GM21717 (cell line): Measurements from ENCODE around the gene PLEK.

Source experiments
- ATAC-seq: cut with Tn5 transposase; IDR thresholded peaks from one replicate; pipeline ENCODE4 v1.9.1; 2021; ENCODE audit warnings: mild to moderate bottlenecking, moderate library complexity; ENCODE audit not compliant: unreplicated experiment

Gene PLEK

DNA sequence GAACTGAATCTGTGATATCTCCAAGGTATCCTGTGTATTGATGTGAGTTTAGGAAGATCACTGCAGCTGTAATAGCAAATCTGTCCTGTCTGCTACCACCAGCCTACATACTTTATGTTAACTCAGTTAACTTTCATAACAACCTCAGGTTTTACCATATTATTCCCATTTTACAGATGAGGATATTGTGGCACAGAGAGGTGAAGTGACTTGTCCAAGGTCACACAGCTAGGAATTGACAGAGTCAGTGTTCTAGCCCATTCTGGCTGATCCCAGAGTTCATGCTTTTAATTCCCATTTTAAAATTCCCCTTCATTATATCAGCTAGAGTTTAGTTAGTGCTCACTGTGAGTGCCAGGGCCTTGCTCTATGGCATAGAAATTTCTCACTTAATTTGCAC, 49.4 kb downstream of the PLEK start:
- ATAC-seq: no peak

DNA sequence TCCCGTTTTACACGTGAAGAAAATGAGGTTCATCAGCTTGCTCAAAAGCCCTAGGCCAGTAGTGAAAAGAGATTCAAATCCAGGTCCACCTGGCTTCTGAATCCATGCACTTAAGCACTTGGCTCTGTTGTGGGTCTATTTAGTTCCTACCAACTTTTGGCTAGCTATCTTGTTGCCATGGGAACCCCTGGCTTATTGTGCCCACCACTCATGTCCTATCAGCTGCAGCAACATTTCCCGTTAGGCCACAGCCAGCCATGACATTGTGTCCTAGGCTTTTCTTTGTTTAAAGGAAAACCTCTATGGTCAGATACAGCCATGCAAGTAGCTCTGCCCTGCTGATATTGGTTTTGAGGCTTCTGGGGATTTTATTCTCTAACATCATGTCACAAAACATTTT, 49.8 kb downstream of the PLEK start:
- ATAC-seq: no peak

DNA sequence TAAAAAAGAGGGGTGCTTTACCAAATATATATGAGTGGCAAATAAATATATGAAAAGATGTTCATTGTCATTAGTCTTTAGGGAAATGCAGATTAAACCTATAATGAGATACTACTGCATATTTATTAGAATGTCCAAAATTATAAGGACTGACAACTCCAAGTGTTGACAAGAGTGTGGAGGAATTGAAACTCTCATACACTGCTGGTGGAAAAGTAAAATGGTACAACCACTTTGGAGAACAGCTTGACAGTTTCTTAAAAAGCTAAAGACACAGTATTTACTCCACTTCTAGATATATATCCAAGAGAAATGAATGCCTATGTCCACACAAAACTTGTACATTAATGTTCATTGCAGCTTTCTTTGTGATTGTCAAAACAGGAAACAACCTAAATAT, 50.4 kb downstream of the PLEK start:
- no peak for ATAC-seq

DNA sequence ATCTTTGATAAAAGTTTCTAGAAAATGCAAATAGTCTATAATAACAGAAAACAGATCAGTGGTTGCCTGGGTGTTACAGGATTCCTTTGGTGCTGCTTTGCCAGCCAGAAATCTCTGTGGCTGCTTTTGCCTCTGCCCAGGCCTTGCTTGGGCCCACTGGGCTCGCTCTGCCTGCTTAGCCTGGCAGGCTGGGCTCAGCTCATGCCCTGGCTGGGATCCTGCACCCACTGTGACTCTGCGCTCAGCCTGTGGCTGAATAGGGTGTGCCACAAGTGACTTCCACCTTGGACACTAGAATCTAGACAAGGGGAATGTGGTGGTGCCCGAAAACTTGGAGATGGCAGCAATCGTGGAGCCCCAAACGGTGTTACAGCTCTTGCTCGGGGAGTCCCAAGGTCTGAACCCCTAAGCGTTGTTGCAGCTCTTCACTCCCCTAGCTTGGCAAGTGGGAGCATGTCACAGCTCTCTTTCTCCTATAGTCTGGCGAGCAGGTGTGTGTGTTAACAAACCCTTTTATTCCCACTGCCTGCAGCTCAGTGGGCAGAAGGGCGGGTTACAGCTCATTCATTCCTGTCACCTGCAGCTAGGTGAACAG, 51.1 kb downstream of the PLEK start:
- no peak for ATAC-seq

DNA sequence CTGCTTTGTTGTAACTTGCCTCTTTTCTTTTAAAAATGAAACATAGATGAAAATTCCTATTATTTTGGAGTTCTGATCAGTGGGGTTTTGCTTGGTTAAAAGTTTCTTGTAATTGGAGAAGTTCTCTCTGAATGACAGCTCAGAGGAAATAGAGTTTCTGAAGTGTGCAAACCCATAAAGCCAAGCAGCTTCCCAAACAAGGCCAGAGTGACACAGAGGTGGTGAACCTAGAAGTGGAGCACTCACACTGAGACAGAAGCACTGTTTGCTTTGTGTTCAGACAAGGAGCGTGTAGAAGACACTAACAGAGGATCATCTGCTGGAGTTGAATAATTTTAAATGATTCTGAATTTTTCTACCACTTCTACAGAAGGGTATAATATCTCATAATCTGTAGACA, 52.8 kb downstream of the PLEK start:
- ATAC-seq: no peak

DNA sequence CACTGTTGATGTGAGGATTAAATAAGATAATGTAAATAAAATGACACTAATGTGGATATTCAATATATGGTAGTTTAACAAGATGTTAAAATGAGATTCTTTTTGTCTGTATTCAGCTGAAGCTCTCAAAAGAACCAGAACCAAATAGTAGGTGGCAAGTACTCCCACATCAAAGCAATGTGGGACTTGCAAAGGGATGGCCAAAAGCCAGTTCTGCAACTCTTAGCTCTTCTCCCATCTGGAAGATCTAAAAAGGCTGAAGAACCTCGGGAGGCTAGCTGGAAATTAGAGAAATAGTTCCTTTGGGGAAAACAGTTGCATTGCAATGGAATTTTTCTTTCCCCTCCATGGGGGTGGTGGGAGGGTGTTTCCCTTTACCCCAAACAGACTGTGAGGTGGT, 53.3 kb downstream of the PLEK start:
- ATAC-seq: no peak

GRCh38 chr2:68418855-68419254, 53.8 kb downstream of the PLEK start:
- peak; percentile 42 for ATAC-seq

DNA sequence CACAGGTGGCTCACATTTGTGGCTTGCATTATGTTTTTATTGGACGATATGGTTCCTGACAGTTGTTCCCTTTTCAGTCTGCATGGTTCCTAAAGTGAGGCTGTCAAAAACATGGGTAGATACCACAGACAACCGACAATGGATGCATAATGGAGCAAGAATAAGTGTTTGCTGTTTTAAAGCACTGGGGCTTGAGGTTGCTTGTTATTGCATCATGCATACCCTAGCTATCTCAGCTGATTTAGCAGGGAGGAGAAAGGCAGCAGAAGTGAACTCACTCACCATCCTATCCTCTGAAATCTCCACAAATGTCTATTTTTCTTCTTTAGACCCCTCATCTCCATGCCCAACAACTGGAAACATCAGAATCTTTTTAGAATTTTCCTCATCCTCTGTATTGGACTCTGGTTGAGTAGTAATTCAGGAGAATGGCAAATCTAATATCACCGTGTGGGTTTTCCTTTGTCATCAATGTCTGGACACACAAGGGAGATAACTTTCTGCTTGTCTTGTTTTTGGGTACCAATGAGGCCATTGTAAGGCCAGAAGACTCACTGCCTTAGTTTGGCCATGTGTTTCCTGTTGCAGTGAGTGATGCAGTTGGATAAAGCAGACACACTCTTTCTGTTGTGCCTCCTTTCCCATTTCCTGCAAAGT, 55.3 kb downstream of the PLEK start:
- ATAC-seq: no peak

GRCh38 chr2:68423966-68424650, 59.0 kb downstream of the PLEK start:
- peak; percentile 78 for ATAC-seq

DNA sequence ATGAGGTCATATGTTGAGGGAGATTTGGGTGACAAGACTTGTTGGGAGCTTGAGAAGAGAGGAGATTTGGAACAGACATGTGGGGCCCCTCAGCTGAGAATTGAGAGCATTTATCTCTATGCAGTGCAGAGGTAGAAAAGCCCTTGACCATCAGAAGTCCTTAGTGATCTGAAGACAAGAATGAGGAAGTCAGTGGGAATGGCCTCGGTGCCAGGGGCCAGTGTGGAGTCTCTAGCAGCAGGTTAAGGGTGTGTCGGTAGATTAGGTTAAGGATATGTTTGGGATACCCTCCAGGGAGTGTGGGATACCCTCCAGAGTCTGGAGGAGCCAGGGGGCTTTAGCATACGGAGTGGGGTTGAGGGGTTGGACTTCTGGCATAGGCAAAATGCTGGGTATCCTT, 60.4 kb downstream of the PLEK start:
- ATAC-seq: no peak

DNA sequence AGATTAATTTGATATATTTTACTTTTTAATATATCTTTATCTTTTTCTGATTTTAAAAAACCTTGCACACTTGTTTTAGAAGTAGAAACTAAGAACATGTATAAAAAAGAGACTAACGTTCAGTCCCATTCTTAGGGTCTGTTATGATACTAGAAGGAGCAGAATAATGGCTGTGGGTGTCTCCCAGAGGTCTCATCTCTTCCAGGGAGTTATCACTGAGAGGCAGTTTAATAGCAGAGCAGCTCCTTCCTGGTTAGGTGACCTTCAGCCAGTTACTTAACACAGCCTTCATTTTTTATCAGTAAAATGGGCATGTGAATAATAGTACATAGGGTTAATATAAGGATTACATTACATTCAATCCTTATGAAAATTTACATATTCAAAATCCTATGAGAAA, 61.4 kb downstream of the PLEK start:
- ATAC-seq: no peak

DNA sequence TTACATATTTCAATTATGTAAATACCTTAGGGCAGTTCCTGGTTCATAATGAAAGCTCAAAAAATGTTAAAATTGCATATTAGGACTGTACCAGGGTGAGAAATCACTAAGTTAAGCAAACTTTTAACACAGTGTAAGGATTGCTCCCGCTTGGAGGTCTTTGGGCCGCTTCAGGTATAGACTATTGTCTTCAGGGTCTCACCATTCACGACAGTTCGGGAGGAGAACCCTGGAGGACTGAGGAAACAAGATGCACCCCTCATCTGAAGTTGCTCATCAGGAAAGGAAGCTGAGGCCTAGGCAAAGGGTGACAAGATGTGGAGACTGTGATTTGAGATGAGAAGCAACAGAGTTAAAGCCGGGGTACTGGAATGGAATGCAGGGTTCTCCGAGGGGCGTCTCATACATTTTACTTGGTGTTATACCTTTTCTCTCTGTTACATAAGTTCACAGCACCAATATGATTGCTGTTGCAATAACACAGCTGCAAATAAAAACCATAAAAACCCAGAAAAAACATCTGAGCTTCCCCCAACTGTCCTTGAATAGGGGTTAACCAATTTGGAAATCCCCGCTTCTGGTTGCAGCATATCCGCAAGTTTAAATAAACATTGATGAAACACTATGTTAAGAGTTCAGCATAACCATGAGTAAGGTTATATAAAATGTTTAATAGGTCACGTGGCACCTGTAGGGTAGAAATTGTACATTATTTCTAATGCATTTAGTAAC, 61.9 kb downstream of the PLEK start:
- no peak for ATAC-seq

- ATAC-seq: no peak
Observed at GRCh38 chr2:68428126-68428525, 63.0 kb downstream of the PLEK start.

- ATAC-seq: no peak
Observed at GRCh38 chr2:68428746-68429145, 63.7 kb downstream of the PLEK start.

DNA sequence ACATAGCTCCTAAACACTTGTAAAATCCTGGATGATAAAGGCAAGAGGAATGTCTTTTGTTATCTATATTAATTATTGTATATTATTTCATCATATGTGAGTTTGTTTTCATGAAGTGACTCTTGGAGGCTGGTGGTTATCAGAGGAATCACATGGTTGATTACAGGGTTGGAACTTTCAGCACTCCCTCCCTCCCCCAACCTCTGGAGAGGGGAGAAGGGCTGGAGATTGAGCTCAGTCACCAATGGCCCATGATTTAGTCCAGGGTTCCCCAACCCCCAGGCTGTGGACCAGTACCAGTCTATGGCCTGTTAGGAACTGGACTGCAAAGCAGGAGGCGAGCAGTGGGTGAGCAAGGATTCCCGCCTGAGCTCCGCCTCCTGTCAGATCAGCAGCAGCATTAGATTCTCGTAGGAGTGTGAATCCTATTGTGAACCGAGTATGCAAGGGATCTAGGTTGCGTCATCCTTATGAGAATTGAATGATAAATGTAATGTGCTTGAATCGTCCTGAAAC, 64.3 kb downstream of the PLEK start:
- no peak for ATAC-seq

- no peak for ATAC-seq
Observed at GRCh38 chr2:68431316-68431972, 66.4 kb downstream of the PLEK start.

GRCh38 chr2:68432696-68433658, 67.9 kb downstream of the PLEK start:
- ATAC-seq: no peak

GRCh38 chr2:68434981-68435380, 69.9 kb downstream of the PLEK start:
- no peak for ATAC-seq

DNA sequence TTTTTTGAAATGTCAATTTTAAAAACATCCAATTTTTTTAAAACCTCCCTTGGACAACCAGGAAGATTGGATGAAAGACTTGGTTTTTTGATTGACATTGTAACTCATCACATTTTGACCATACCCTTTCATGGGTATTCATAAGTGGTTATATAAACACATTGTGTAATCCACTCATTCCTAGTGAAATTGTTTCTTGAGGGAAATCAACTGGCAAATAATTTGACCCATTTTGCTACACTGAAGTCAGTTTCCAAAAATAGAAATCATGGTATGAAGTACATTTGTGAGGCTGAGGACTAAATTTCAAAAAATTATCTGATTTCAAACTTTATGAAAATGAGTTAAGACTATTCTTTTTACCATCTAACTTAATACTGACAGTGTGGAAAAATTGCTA, 70.5 kb downstream of the PLEK start:
- no peak for ATAC-seq

DNA sequence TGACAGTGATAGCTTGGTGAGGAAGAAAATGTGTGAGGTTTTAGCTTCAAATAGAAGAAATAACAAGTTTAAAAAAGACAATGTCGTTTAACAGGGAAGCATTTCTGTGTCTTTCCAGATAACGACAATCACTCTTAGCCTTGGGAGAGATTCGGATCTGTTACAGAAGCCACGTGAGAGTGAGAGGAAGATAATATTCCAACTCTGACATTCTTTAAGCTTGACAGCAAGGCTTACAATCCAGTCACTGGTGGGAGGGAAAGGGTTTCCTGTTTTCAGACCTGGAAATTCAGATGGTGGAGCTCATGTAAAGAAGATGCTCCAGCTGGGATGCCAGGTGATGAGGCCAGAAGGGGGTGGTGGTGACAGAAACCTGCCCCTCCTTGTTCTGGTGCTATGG, 71.2 kb downstream of the PLEK start:
- ATAC-seq: no peak
